Measurements from ENCODE around the gene EPHA1.
A peak's percentile ranks its signal among the peaks of the same experiment; 100 is the strongest.

EPHA1 gene

GRCh38 chr7:143388491-143389101 lies 20.1 kb downstream of the EPHA1 start:
- DNase-seq (ENCODE audit: low read depth in 2 of 2): no peak

GRCh38 chr7:143388051-143388450 lies 20.6 kb downstream of the EPHA1 start:
- DNase-seq (ENCODE audit: low read depth in 2 of 2): no peak

DNA sequence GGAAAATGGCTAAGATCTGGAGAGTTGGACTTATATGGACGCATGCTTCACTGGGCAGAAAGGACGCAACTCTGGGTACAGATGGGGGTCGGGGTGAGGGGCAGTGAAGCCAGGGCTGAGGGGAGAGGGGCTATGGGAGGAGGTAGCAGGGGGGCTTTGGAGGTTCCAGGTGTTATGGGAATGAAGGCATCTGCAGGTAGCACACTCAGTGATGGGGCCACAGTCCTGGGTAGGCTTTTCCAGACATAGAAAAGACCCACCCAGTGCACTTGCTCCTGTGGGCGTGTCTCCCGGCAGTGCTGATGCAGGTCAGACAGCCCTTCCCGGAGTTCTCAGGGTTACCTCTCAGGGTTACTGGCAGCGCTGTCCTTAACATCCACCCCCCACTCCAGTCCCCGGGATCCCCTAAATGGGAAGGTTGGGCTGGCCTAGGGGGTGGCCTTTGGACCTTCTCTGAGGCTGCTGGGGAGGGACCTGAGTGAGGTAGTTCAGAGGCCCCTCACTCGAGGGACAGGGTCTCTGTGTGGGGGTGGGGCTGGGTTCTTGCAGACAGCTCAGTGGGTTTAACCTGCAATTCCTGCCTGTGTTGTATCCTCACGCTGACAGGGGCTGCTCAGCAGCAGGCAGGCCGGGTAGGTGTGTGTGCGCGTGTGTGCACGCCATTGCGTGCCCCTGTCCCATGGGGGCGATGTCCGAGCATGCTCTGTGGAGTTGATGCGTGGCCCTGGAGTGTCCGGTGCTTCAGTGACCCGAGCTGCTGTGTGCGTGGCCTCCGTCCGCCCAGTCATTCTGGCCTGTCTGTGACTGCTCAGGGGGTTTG lies 21.3 kb downstream of the EPHA1 start:
- no peak for DNase-seq (ENCODE audit: low read depth in 2 of 2)

DNA sequence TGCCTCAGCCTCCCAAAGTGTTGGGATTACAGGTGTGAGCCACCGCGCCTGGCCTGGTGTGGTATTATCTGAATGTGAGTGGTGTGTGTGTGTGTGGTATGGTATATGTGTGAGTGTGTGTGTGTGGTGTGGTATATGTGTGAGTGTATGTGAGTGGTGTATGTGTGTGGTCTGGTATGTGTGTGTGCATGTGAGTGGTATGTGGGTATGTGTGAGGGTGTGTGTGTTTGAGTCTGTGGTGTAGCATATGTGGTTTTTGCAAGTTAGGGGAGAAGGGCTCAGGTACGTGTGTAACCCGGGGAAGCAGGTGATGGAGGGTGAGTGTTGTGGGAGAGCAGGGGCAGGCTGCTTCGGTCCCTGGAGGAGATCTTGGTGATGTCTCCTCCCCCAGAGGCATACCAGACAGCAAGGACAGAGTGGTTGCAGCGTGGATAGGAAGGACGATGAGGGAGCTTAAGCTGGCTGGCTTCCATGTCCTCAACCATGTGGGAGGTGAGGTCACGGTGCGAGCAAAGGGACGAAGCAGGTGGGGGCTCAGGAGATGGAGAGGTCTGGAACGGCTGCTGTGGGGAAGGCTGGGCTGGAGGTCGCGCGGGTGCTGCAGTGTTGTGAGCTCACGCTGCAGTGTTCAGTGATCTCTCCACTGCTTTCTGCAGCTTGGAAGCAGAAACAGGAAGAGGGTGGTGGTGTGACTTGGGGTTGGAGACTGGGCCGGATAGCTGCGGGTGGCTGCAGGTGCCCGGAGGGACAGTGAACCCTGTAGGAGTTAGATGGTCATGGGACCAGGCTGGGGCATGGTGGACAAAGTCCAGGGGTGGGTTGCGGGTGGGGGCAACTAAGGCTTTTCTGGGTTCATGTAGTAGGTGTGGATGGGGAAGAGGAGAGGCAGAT lies 22.5 kb downstream of the EPHA1 start:
- DNase-seq (ENCODE audit: low read depth in 2 of 2): no peak

GRCh38 chr7:143384661-143385631 lies 23.7 kb downstream of the EPHA1 start:
- DNase-seq (ENCODE audit: low read depth in 2 of 2): no peak

DNA sequence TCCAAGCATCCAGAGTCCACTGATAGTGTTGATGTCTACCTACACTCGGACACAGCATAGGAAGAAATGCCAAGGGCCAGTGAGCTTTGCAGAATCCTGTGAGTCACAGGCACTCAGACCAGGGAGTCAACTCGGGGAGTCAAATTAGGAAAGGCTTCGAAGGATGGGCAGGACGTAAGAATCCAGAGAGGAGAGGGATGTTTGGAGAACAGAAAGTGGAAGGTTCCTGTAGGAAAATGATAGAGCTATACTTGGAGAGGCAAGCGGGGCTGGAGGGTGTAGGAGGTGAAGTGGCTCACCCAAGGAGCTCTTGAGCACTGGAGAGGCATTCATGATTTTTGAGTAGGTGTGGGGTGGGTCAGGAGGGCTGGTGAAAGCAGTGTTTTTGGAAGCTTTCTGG lies 24.5 kb downstream of the EPHA1 start:
- DNase-seq (ENCODE audit: low read depth in 2 of 2): no peak

- no peak for DNase-seq (ENCODE audit: low read depth in 2 of 2)
Observed at GRCh38 chr7:143383642-143383957, 25.1 kb downstream of the EPHA1 start.

DNA sequence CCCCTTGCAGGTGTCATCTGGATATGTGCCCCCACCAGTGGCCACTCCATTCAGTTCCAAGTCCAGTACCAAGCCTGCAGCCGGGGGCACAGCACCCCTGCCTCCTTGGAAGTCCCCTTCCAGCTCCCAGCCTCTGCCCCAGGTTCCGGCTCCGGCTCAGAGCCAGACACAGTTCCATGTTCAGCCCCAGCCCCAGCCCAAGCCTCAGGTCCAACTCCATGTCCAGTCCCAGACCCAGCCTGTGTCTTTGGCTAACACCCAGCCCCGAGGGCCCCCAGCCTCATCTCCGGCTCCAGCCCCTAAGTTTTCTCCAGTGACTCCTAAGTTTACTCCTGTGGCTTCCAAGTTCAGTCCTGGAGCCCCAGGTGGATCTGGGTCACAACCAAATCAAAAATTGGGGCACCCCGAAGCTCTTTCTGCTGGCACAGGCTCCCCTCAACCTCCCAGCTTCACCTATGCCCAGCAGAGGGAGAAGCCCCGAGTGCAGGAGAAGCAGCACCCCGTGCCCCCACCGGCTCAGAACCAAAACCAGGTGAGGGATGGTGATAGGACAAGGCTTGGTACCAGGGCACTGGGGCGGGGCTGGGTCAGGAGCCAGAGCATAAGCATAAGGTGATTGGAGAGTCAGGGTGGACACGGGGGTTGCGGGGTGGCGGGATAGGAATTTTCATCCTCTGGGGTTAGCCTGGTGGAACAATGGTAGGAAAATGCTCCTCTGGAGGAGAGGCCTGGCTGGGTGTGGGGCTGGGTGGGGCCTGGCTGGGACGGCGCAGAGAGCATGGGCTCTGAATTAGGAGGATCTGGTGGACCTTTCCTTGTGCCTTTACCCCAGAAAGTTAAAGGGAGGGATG lies 25.6 kb downstream of the EPHA1 start:
- DNase-seq (ENCODE audit: low read depth in 2 of 2): no peak

DNA sequence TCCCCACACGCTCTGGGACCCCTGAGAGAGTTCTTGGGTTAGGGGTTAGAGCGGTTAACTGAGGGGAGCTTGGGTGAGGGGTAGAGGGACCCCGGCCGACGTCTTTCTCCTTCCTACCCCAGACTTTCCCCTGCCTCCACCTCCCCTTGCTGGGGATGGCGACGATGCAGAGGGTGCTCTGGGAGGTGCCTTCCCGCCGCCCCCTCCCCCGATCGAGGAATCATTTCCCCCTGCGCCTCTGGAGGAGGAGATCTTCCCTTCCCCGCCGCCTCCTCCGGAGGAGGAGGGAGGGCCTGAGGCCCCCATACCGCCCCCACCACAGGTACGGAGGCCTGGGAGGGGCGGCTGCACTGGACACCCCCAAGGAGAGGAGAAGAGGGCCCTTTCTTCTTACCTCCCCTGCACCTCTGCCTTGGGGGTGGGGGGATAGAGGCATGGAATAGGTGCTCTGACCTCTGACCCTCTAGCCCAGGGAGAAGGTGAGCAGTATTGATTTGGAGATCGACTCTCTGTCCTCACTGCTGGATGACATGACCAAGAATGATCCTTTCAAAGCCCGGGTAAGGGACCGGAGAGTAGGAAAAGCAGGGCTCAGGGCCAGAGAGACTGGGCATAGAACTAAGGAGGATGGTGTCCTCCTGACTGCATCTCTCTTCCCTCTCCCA lies 26.4 kb downstream of the EPHA1 start:
- DNase-seq (ENCODE audit: low read depth in 2 of 2): no peak

GRCh38 chr7:143381427-143382125 lies 27.1 kb downstream of the EPHA1 start:
- DNase-seq (ENCODE audit: low read depth in 2 of 2): no peak

DNA sequence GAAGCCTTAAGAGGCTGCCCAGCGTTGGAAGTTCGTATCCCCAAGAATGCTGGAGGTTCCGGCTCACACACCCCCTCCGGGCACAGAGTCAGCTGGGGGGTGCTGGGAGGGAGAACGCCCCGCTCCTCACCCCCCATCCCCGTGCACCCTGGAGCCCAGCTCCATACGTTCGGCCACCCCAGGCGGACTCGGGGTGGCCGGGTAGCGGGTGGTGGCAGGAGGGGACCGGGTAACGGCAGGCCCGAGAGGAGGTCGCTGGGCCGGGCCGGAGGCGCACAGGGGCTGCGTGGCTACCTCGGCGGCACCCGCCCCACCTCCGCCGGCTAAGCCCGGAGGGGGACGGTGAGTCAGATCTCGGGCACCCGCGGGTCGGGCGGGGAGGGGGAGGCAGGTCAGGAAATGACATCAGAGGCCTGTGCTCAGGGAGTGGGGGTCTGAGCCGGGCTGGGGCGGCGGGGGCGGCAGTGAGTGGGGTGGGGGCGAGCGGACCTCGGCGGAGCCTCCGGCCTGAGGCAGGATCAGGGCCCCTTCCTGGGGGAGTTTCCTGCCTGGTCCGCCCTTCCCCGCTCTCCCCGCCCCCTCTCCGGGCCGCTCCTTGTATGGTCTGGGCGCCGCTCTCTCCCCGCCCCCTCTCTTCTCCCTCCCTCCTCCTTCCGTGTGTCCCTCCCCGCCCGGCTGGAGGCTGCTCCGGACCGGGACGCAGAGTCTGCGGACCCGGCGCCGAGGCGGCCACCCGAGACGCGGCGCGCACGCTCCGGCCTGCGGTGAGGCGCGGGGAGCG lies 27.8 kb downstream of the EPHA1 start, which contains the start of gene ZYX:
TSS of gene ZYX (plus strand) at position 700 of the 781 bp plus-strand sequence. CDS start 227 bp downstream, outside the sequence.
- DNase-seq (ENCODE audit: low read depth in 2 of 2): peak; percentile 73 to 86

DNA sequence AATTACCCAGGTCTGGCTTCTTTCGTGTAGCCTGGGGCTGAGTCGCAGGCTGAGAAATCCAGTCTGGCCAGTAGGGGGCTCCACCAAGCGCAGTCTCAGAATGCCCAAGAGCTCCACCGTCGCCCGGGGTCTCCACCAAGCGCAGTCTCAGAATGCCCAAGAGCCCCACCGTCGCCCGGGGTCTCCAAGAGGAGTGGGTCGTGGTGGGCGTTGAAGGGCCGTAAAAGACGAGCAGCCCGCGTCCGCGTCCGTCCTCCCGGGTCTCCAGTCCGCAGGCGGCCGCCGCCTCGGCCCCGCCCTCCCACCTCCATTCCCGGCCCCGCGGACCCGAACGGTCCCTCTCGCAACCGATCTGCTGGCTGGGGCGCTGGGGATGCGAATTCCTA lies 28.4 kb downstream of the EPHA1 start:
- peak; percentile 85 to 86 for DNase-seq (ENCODE audit: low read depth in 2 of 2)

- DNase-seq (ENCODE audit: low read depth in 2 of 2): no peak
Observed at GRCh38 chr7:143379611-143380259, 28.9 kb downstream of the EPHA1 start.

GRCh38 chr7:143376396-143376795 lies 32.3 kb downstream of the EPHA1 start:
- DNase-seq (ENCODE audit: low read depth in 2 of 2): no peak

- DNase-seq (ENCODE audit: low read depth in 2 of 2): no peak
Observed at GRCh38 chr7:143375298-143376034, 33.2 kb downstream of the EPHA1 start.

- no peak for DNase-seq (ENCODE audit: low read depth in 2 of 2)
Observed at GRCh38 chr7:143374561-143374960, 34.1 kb downstream of the EPHA1 start.

DNA sequence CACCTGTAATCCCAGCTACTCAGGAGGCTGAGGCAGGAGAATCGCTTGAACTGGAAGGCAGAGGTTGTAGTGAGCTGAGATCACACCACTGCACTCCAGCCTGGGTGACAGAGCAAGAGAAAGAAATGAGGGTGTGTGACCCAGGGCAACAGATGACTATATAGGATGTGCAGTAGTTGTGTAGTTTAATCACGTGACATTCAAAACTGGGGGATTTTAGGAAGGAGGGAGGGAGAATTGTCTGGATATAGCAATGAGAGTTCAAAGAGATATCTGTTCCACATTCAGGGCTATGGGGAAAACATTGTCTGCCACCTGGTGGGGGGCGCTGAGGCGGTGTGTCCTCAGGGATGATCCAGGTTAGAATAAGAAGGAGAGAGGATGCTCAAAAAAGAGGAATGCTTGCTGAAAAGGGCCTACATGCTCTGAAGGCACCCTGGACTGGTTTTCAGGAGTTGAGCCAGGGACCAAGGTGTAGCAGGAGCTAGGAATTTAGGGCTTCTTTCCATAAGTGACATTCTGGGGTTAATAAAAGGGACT lies 35.3 kb downstream of the EPHA1 start:
- no peak for DNase-seq (ENCODE audit: low read depth in 2 of 2)

All from stimulated activated CD4-positive, alpha-beta T cell treated with anti-CD3 and anti-CD28 coated beads, Interleukin-4, amount 100 ng/mL, for 48 hours (primary cell).